HG02678 (cell line): ENCODE results near the gene SZT2.
"Not testable (repeated sequence)": the region's sequence is repeated elsewhere in the genome, so short reads cannot be mapped to it uniquely, and the experiment has no call there.

Experiments
- ATAC-seq: cut with Tn5 transposase; IDR thresholded peaks from one replicate; pipeline ENCODE4 v1.9.1; 2021; ENCODE audit warnings: mild to moderate bottlenecking, moderate library complexity; ENCODE audit not compliant: unreplicated experiment

SZT2 gene

GRCh38 chr1:43477716-43478115, 88.0 kb downstream of the SZT2 start:
- ATAC-seq = no peak

GRCh38 chr1:43479414-43479813, 89.7 kb downstream of the SZT2 start:
- ATAC-seq = no peak

DNA sequence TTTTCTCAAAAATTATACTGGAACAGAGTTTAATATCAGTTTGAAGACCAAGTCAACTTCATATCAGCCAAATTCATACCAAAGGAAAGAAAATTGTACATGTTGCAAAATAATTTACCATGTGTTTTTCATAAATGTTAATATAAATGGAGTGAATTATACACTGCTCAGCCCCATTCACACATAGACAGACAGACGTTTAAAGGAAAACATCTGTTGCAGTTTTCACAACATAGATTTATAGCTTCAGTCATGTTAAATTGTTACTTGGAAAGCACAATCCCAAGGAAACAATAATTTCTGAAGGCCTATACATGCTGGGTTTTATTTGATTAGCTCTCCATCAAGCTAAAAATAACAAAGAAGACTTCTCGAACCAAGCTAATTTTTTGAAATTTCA, 91.8 kb downstream of the SZT2 start:
- ATAC-seq = no peak

DNA sequence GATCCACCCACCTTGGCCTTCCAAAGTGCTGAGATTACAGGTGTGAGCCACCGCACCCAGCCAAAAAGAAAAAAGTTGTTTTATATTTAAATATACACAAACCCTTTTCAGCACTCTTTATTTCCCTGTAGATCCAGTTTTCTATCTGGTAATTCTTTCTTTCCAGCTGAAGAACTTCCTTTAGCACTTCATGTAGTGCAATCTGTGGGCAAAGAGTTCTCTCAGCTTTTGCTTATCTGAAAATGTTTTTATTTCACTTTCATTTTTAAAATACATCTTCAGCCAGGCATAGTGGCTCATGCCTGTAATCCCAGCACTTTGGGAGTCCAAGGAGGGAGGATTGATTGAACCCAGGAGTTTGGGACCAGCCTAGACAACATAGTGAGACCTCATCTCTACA, 92.5 kb downstream of the SZT2 start:
- no peak for ATAC-seq

- no peak for ATAC-seq
These were observed 94.7 kb downstream of the SZT2 start for GRCh38 chr1:43484367-43484766.

DNA sequence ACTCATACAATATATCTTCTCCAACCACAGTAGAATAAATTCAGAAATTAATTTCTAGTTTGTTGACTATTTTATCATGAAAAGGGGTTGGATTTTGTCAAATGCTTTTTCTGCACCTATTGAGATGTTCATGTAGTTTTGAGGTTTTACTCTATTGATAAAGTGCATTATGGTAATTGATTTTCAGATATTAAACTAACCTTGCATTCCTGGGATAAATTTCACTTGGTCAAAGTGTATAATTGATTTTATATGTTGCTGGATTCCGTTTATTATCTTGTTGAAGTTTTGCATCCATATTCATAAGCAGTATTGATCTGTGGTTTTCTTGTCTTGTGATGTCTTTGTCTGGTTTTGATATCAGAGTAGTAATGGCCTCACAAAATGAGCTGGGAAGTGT, 98.5 kb downstream of the SZT2 start:
- no peak for ATAC-seq

- no peak for ATAC-seq
These were observed 101.4 kb downstream of the SZT2 start for GRCh38 chr1:43491061-43491460.

GRCh38 chr1:43492826-43493225, 103.1 kb downstream of the SZT2 start:
- no peak for ATAC-seq

- no peak for ATAC-seq
These were observed 104.2 kb downstream of the SZT2 start for GRCh38 chr1:43493661-43494450.

- no peak for ATAC-seq
These were observed 105.5 kb downstream of the SZT2 start for GRCh38 chr1:43495204-43495603.

- ATAC-seq = no peak
These were observed 110.2 kb downstream of the SZT2 start for GRCh38 chr1:43499898-43500297.

GRCh38 chr1:43501806-43502205, 112.1 kb downstream of the SZT2 start:
- ATAC-seq = not testable (repeated sequence)

DNA sequence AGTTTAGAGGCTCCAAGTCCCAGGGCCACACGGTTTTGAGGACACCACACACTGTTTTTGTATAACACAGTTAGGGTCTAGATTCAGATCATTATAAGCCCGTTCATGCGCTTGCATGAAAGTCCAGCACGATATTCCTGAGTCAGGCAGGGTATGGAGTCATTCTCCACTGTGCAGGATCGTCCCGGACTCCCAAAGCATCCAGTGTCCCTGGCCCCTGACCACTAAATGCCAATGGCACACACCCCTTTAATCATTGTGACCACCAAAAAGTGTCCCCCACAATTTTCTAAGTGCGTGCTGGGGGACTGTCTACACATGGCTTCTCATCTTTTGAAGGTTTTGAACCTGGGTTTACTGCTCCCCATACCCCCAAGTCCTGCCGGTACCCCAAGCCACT, 113.8 kb downstream of the SZT2 start:
- no peak for ATAC-seq
